Activated CD4-positive, CD25-positive, alpha-beta regulatory T cell treated with anti-CD3 and anti-CD28 coated beads, Interleukin-2, amount 50 U/mL, for 16 hours (primary cell): Measurements from ENCODE around the gene ADAMTS2.

Source experiments
- DNase-seq: peaks from one replicate; pipeline ENCODE4 v3.0.0-alpha.2; 2020; ENCODE audit warnings: low read depth, low spot score

Gene ADAMTS2

GRCh38 chr5:179278546-179278945 is 66.7 kb downstream of the ADAMTS2 start:
- DNase-seq: no peak

GRCh38 chr5:179278119-179278518 is 67.1 kb downstream of the ADAMTS2 start:
- no peak for DNase-seq

DNA sequence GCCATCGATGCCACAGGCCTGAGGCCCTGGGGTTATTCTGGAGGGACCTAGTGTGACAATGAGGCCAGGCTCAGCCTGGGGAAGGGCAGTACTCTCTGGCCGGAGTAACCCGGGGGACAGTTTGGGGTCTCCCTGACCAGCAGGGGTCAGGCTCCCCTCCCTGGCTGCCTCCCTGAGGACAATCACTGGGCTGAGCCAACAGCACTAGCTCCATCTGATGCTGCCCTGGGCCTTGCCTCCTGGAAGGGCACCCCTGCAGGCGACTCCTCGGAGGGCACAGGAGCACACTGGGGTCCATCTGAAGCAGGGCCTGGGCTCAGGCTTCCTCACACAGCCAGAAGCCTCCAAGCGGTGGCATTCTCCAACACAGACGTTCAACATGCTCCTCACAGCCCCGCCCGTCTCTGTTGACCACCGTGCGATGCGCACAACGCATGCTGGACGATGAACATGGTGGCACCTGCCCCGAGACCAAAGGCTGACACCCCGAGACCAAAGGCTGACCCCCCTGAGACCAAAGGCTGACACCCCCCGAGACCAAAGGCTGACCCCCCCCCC is 68.3 kb downstream of the ADAMTS2 start:
- no peak for DNase-seq

- DNase-seq: no peak
Observed at GRCh38 chr5:179275941-179276837, 69.1 kb downstream of the ADAMTS2 start.

- DNase-seq: no peak
Observed at GRCh38 chr5:179275381-179275878, 69.8 kb downstream of the ADAMTS2 start.

DNA sequence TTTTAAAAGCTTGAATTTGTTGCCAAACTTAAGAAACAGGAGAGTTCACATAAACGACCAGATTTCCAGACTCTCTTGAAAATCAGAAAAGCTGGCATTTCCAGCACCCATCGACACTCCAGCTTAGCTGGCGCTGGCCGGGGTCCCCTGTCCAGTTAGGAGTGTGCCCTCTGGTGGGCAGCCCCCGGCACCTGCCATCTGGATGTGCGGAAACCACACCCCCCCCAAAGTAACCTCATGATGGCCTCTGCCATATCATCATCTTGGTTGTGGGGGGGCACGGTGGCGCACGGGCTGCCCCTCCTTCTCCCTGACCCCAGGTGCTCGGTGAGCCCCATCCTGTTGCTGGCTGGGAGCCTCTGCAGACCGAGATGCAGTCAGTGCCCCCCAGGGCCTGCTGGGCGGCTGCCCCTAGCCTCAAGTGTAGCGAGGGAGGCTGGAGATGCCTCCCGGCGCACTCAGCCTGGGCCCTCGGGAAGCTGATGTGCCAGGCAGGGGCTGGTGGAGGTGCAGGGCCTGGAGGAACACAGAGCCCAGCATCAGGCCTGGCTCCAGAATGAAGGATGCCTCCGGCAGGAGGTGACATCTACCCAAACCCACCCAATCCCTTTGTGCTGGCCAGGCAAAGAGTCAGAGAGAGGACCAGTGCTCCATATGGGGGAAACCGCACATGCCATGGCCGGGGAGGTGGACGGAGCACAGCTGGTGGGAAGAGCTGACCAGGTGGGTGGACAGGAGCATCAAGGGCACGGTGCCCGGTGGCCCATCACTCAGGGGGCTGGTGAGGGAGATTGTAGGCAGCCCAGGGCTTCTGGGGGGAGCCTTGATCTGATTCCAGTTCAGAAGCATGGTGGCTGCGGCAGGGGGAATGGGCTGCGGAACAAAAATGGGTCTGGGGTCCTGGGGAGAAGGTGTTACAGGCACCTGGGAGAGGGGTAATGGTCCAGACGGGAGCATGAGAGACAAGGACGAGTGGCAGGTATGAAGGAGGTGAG is 70.6 kb downstream of the ADAMTS2 start:
- DNase-seq: no peak

- no peak for DNase-seq
Observed at GRCh38 chr5:179273441-179274145, 71.7 kb downstream of the ADAMTS2 start.

DNA sequence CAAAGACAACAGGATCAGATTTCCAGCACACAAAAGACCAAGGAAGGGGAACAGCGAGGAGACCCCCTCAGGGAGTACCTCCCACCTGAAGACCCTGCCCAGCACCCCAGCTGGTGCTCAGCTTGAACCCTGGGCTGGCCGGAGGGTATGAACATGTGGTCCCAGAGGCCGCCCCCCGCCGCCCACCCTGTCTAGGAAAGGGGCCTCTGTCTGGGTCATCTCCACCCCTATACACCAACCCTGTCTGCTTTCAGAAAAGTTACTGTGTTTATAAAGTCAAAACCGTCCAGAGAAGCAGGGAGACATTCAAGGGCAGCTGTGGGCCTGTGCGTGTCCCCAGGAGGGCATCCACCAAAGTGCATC is 72.2 kb downstream of the ADAMTS2 start:
- DNase-seq: no peak

DNA sequence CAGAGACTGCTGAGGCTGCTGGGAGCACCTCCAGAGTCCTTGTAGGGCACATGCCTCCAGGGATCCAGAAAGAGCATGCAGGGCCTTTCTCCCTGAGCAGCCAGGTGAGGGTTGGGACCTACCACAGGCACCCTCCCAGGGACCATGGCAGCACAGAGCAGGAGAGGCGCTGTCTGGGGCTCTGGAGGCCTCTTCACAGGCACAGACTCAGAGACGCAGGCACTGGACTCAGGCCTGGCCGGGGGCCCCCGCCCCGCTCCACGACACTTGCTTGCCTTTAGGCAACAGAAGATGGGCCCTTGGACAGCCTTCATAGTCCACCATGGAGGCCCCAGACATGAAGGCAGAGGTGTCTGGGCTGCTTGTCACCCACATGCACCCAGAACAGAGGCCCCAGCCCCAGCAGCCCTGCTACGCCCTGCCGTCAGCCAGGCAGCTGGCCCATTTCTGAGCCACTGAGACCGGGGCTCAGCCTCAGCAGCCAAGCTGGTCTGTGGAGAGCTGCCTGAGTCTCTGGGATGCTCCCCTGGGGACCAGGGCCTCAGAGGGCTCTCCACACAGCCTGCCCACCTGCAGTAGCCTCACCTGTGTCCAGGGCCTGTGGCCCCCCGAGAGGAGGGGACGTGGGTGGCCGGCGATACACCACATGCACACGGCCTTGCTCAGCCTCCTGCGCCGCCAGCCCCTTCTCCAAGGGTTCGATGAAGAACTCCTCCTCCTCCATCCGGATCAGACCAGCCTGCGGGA is 72.8 kb downstream of the ADAMTS2 start:
- DNase-seq: no peak

- no peak for DNase-seq
Observed at GRCh38 chr5:179271821-179272325, 73.4 kb downstream of the ADAMTS2 start.

- DNase-seq: no peak
Observed at GRCh38 chr5:179271428-179271734, 73.9 kb downstream of the ADAMTS2 start.

GRCh38 chr5:179270581-179271427 is 74.5 kb downstream of the ADAMTS2 start:
- DNase-seq: no peak

GRCh38 chr5:179269781-179270543 is 75.3 kb downstream of the ADAMTS2 start:
- no peak for DNase-seq

GRCh38 chr5:179268966-179269693 is 76.1 kb downstream of the ADAMTS2 start:
- DNase-seq: no peak

GRCh38 chr5:179268399-179268952 is 76.8 kb downstream of the ADAMTS2 start:
- no peak for DNase-seq

DNA sequence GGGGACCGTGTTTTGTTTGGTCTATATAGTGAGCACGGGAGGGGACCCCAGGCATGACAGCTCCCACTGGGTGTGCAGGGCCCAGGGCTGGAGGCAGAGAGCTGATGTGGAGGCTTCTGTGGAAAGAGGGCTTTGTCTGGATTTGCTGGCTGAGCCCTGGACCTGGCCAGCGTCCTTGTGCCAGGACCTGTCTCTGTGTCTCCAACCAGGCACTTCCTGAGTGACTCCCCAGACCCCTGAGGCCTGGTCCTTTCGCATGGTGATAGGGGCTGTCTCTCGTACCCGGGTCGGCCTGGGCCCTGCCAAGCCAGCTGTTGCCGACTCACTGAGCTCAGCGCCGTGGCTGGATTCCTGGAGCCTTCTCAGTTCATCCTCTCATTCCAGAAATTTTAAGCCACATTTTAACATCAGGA is 77.6 kb downstream of the ADAMTS2 start:
- DNase-seq: no peak

- no peak for DNase-seq
Observed at GRCh38 chr5:179267071-179267670, 78.1 kb downstream of the ADAMTS2 start.
